Epithelial cell of esophagus (primary cell): ENCODE data around the gene BBX.

ENCODE experiments used
- DNase-seq: peaks from one replicate; pipeline ENCODE4 v3.0.0; 2010; ENCODE audit warnings: low read depth
- H3K4me3 ChIP-seq: 2 replicates; pipeline ENCODE4 v1.5.1; 2011; ENCODE audit warnings: mild to moderate bottlenecking, low read length, control low read depth
- TF ChIP-seq, protein P1 (sequence below): IDR thresholded peaks from 2 replicates; pipeline ENCODE4 v1.5.1; 2011; ENCODE audit warnings: low read depth, mild to moderate bottlenecking, low read length, control low read depth, inconsistent platforms; ENCODE audit not compliant: insufficient read depth; ENCODE audit errors: missing control alignments

The BBX gene

DNA sequence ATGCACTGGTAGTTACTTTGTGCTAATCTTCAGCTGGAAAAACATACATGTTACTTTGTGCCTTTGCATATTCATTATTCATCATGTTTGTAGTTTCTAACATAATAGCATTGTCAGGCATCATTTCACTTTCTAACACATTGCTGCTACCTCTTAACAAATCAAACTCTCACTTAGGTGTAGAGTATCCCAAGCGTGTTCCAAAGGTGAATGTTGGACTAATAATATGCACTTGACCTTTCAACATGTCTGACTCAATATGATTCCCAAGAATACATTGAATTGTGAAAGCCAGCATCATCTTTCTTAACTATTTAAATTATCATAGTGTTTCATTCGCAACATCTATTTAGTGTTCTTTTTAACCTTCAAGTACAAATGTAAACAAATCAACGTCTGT is 211.6 kb downstream of the BBX start:
- TF ChIP-seq, protein P1, sequence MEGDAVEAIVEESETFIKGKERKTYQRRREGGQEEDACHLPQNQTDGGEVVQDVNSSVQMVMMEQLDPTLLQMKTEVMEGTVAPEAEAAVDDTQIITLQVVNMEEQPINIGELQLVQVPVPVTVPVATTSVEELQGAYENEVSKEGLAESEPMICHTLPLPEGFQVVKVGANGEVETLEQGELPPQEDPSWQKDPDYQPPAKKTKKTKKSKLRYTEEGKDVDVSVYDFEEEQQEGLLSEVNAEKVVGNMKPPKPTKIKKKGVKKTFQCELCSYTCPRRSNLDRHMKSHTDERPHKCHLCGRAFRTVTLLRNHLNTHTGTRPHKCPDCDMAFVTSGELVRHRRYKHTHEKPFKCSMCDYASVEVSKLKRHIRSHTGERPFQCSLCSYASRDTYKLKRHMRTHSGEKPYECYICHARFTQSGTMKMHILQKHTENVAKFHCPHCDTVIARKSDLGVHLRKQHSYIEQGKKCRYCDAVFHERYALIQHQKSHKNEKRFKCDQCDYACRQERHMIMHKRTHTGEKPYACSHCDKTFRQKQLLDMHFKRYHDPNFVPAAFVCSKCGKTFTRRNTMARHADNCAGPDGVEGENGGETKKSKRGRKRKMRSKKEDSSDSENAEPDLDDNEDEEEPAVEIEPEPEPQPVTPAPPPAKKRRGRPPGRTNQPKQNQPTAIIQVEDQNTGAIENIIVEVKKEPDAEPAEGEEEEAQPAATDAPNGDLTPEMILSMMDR, result no peak

DNA sequence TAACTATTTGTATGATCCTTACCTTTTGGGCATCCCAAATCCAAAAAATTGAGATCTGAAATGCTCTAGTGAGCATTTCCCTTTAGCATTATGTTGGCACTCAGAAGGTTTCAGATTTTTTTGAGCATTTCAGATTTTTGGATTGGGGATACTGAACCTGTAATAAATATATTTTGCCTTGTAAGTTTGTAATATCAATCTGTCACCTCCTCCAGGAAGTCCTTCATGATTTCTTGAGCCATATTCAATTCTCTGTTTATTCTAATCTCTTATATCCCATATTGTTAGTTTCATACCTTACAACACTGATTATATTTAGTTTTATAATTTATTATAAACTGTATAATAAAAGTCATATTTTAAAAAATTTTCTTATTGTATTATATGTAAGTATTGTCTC is 215.2 kb downstream of the BBX start:
- H3K4me3 ChIP-seq, result no peak overlapping the region
- TF ChIP-seq, protein P1, result no peak

More for the DNA sequence above, 211.6 kb downstream of the BBX start:
- no peak overlapping the region for H3K4me3 ChIP-seq
- DNase-seq, result no peak

DNA sequence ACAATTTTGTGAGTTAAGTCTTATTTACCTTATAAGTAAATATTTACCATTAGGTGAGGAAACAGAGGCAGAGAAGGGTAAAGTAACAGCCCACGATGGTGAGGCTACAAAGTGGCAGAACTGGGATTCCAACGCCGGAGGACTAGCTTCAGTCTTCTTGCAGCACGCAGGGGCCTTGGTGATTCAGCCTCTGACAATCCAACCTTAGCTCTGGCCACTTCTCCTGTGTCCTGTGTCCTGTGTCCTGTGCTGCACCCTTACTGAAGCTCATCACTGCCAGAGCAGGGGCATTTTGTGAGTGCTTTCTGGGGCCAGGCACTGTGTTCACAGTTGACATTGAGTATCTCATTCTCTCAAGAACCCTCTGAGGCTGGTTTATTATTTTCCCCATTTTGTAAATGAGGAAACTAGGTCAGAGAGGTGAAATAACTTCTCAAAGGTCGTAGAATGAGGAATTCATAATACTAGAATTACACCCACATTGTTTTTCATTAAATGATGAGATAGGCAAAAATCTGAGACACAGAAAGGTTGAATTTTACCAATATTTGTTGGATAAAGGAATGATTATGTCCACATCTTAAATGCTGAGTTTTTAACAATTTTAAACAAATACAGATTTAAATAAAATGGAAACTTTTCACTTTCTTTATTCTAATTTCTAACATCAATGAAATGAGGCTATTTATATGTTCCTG is 215.9 kb downstream of the BBX start:
- H3K4me3 ChIP-seq, result no peak overlapping the region
- TF ChIP-seq, protein P1, result no peak
- DNase-seq, result no peak

More for the DNA sequence above, 215.2 kb downstream of the BBX start:
- no peak for DNase-seq

DNA sequence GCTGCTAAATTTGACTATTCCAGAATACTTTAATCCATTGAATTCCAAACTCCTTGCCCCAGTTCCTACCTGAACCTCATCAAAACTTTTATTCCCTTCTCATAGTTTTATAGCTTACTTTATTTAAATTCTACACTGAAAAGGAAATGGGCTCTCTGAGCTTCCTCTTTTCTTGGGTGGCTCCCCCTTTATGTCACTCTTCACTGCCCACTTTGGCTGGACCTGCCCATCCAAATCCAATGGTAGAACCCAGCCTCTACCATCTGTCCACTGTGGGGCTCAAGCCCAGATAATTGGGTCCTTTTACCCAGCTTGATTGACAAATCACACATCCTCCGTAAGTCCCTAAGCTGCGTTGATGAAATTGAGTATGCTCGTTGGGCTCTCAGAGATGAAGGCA is 216.5 kb downstream of the BBX start:
- no peak overlapping the region for H3K4me3 ChIP-seq
- TF ChIP-seq, protein P1, result no peak
- no peak for DNase-seq

DNA sequence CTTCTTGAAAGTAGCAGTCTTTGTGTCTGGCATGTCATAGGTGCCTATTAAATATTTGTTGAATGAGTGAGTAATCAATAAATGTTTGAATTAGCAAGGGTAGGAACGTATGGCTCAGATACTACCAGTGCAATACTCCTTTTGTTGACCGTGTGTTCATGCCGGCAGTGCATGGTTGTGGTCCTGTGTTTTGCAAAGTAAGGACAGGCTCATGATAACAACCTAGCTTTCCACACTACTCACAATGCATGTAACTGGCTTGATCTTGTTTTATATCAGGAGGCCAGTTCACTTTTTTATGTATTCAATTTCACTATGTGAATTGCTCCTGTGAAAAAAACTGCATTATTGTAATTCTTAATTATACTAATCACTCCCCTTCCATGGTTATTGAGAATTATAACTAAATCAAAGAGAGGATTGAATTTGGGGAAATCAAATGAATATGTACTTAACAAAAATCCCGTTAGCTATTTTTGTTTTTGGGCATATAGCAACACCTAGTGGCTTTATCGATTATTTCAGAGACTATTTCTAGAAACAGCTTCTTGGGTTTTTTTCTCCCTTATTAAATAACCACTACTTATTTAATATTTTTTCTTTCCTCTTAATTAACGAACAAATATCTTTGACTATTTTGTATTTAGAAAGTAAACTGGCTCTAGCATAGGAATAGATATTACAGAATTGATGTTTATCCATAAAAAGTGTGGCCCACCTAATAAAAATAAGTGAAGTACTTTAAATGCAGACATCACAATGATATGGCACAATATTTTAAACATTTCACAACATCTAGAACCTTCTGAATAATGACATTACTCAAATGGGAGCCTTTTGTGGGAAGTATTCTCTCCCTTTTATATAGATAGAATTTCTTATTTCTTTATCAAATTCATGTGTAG is 218.5 kb downstream of the BBX start:
- TF ChIP-seq, protein P1, result peak; percentile 30
- no peak overlapping the region for H3K4me3 ChIP-seq
- DNase-seq, result peak; percentile 31

DNA sequence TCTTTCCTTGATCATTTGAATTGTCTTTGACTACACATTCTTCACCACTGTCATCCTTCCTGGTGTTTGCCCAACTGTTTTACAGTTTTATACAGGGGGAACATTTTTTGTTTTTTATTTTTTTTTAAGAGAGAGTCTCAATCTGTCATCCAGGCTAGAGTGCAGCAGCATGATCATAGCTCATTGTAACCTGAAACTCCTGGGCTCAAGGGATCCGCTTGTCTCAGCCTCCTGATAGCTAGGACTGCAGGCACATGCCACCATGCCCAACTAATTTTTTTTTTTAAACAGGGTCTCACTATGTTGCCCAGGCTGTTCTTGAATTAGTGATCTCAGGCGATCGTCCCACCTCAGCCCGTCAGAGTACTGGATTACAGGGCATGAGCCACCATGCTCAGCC is 222.6 kb downstream of the BBX start:
- no peak for DNase-seq
- TF ChIP-seq, protein P1, result no peak
- no peak overlapping the region for H3K4me3 ChIP-seq
